ENCODE data around the gene BORCS6.

DNA sequence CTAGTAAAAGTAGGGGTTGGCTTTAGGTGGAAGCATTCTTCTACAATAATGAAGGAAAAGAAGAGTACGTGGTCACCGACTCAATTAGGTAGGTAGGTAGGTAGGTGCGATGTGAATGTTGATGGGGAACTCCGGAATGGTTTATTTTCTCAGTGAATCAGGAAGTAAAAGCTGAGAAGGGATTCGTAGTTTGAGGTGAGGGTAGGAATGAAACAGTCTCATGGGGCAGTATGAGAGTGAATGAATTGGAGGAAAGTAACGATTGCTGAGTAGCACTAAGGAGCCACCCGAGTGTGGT is 51.7 kb downstream of the BORCS6 start:
- TF ChIP-seq, protein P1, sequence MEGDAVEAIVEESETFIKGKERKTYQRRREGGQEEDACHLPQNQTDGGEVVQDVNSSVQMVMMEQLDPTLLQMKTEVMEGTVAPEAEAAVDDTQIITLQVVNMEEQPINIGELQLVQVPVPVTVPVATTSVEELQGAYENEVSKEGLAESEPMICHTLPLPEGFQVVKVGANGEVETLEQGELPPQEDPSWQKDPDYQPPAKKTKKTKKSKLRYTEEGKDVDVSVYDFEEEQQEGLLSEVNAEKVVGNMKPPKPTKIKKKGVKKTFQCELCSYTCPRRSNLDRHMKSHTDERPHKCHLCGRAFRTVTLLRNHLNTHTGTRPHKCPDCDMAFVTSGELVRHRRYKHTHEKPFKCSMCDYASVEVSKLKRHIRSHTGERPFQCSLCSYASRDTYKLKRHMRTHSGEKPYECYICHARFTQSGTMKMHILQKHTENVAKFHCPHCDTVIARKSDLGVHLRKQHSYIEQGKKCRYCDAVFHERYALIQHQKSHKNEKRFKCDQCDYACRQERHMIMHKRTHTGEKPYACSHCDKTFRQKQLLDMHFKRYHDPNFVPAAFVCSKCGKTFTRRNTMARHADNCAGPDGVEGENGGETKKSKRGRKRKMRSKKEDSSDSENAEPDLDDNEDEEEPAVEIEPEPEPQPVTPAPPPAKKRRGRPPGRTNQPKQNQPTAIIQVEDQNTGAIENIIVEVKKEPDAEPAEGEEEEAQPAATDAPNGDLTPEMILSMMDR (IDR thresholded peaks at IDR 0.05) = no peak
- TF ChIP-seq ZFX (IDR thresholded peaks at IDR 0.05; ENCODE audit: borderline replicate concordance) = no peak

All from 22Rv1 (cell line).